B cell (primary cell): Measurements from ENCODE around the gene LRATD1. TPM values are rescaled to one million over a fixed set of nuclear protein-coding genes. Genes with fewer than 3 reads are reported as not detected.

Experiments
- ATAC-seq: fragments of 200-7000 bp; cut with Tn5 transposase; one replicate; pipeline ENCODE4 v1.10.0; 2021; ENCODE audit warnings: low read depth, mild to moderate bottlenecking, moderate number of reproducible peaks, moderate library complexity
- CTCF ChIA-PET: fragments of 350-600 bp; sonication (Branson Sonifier 250); formaldehyde crosslinking; loops from one replicate; lab custom pipeline; 2021; ENCODE audit warnings: antibody characterized with exemption, inconsistent platforms; lab: Charles Lee
- POLR2A ChIA-PET: fragments of 350-600 bp; sonication (Branson Sonifier 250); formaldehyde crosslinking; loops from one replicate; lab custom pipeline; 2021; ENCODE audit warnings: antibody characterized with exemption; lab: Charles Lee
- DNase-seq: peaks from one replicate; pipeline ENCODE4 v3.0.0; 2013
- H2AFZ ChIP-seq: 2 replicates; pipeline ENCODE4 v1.6.1; 2012; ENCODE audit warnings: mild to moderate bottlenecking, low read depth, low read length; ENCODE audit not compliant: insufficient read depth, poor library complexity, severe bottlenecking
- H3K27ac ChIP-seq, 2 donors: 1 replicate in 1 of 2; 2 replicates in 1 of 2; pipeline ENCODE4 v1.5.1; 2012 to 2013; ENCODE audit warnings: low read length in 2 of 2, mild to moderate bottlenecking in 2 of 2, moderate library complexity in 1 of 2
- H3K27me3 ChIP-seq, 4 experiments: fragments of 200-600 bp in 1 of 4; sonication (generic) in 1 of 4; replicated peaks in 1 of 4; 1 replicate in 2 of 4; 2 replicates in 2 of 4; pipeline versions ENCODE4 v1.6.1 to v1.7.0; 2013 to 2016; ENCODE audit warnings: low read length in 3 of 4, mild to moderate bottlenecking in 2 of 4, mixed read lengths in 1 of 4, moderate library complexity in 1 of 4; ENCODE audit not compliant: insufficient read depth in 4 of 4, control insufficient read depth in 3 of 4; ENCODE audit errors: control extremely low read depth in 1 of 4
- H3K36me3 ChIP-seq, 2 experiments: replicated peaks in 1 of 2; 1 replicate in 1 of 2; 2 replicates in 1 of 2; pipeline versions ENCODE4 v1.6.1 to v1.7.1; 2013; ENCODE audit warnings: low read length in 1 of 2; ENCODE audit not compliant: insufficient read depth in 2 of 2, control insufficient read depth in 1 of 2; ENCODE audit errors: control extremely low read depth in 1 of 2, extremely low read depth in 1 of 2
- H3K4me1 ChIP-seq, 2 donors: fragments of 200-600 bp in 1 of 2; sonication (generic) in 1 of 2; 1 replicate in 1 of 2; 2 replicates in 1 of 2; pipeline versions ENCODE4 v1.5.1 to v1.6.1; 2013 to 2017; ENCODE audit warnings: low read length in 2 of 2; ENCODE audit not compliant: control insufficient read depth in 2 of 2, insufficient read depth in 2 of 2
- H3K4me2 ChIP-seq: replicated peaks from 2 replicates; pipeline ENCODE3; 2012; ENCODE audit warnings: mild to moderate bottlenecking, low read depth, low read length; ENCODE audit not compliant: poor library complexity, severe bottlenecking
- H3K4me3 ChIP-seq, 5 experiments: fragments of 200-600 bp in 1 of 5; sonication (generic) in 1 of 5; 1 replicate in 3 of 5; 2 replicates in 2 of 5; pipeline versions ENCODE4 v1.5.1 to v1.7.0; 2011 to 2016; ENCODE audit warnings: low read length in 4 of 5, mild to moderate bottlenecking in 4 of 5, low read depth in 2 of 5, control low read depth in 1 of 5, moderate library complexity in 1 of 5; ENCODE audit not compliant: insufficient read depth in 1 of 5; ENCODE audit errors: control extremely low read depth in 1 of 5, extremely low read depth in 1 of 5
- H3K79me2 ChIP-seq: fragments of 200-600 bp; sonication (generic); one replicate; pipeline ENCODE4 v1.6.0; 2016; ENCODE audit warnings: low read length; ENCODE audit not compliant: control insufficient read depth, insufficient read depth
- H3K9ac ChIP-seq: fragments of 200-600 bp; sonication (generic); 2 replicates; pipeline ENCODE4 v1.6.1; 2017; ENCODE audit warnings: mild to moderate bottlenecking, low read length, moderate library complexity
- H3K9me3 ChIP-seq, 3 donors: one replicate each; pipeline versions ENCODE4 v1.6.1 to v1.7.1; 2013; ENCODE audit warnings: low read length in 2 of 3; ENCODE audit not compliant: control insufficient read depth in 2 of 3, insufficient read depth in 1 of 3; ENCODE audit errors: control extremely low read depth in 1 of 3
- H4K20me1 ChIP-seq: 2 replicates; pipeline ENCODE4 v1.6.0; 2012; ENCODE audit warnings: mild to moderate bottlenecking, low read length; ENCODE audit not compliant: insufficient read depth, control insufficient read depth, poor library complexity, severe bottlenecking
- H3K27ac Mint-ChIP-seq: one replicate; pipeline ENCODE4 v1.8.0; 2021; ENCODE audit warnings: mixed read lengths
- H3K27me3 Mint-ChIP-seq: one replicate; pipeline ENCODE4 v1.8.0; 2021; ENCODE audit warnings: mixed read lengths
- H3K4me1 Mint-ChIP-seq: one replicate; pipeline ENCODE4 v1.8.0; 2021; ENCODE audit warnings: mixed read lengths
- H3K4me3 Mint-ChIP-seq: one replicate; pipeline ENCODE4 v1.8.0; 2021; ENCODE audit warnings: mixed read lengths
- H3K9me3 Mint-ChIP-seq: one replicate; pipeline ENCODE4 v1.8.0; 2022; ENCODE audit warnings: mixed read lengths; ENCODE audit not compliant: insufficient read depth
- EZH2 ChIP-seq: IDR thresholded peaks from 2 replicates; pipeline ENCODE4 v1.6.1; 2012; ENCODE audit warnings: borderline replicate concordance, low read depth, mild to moderate bottlenecking, moderate library complexity, low read length; ENCODE audit not compliant: insufficient read depth, poor library complexity, severe bottlenecking
- WGBS: methylation state at CpG from one replicate; pipeline ENCODE4 v1.1.5; 2013; ENCODE audit warnings: missing lambda C conversion rate; ENCODE audit not compliant: insufficient coverage; 5-methylcytosine and 5-hydroxymethylcytosine counted together
- intact Hi-C: fragments of 100-400 bp; cut with micrococcal nuclease; formaldehyde crosslinking; loops from one replicate; pipeline ENCODE4 v1.10.0; 2022
- polyA plus RNA-seq: library from polyadenylated mRNA; depleted of rRNA; stranded (reverse); fragments of >200 nt; gene quantifications from 2 replicates; pipeline ENCODE4 v1.2.3, GENCODE V29; 2012
- total RNA-seq, 2 donors: library from RNA; stranded (reverse); fragments of 120-200 nt in 1 of 2; gene quantifications; 1 replicate in 1 of 2; 2 replicates in 1 of 2; pipeline versions ENCODE4 v1.2.3 to v1.2.4, GENCODE V29; 2013 to 2022
- TF ChIP-seq, protein P1 (sequence below): fragments of 200-600 bp; IDR thresholded peaks from one replicate; pipeline ENCODE4 v1.8.0; 2022; ENCODE audit warnings: antibody characterized with exemption, mild to moderate bottlenecking

LRATD1 gene
- total and polyA plus RNA-seq, 2 donors (not counting 1 experiment from before 2014, with no cell fraction given): not detected

DNA sequence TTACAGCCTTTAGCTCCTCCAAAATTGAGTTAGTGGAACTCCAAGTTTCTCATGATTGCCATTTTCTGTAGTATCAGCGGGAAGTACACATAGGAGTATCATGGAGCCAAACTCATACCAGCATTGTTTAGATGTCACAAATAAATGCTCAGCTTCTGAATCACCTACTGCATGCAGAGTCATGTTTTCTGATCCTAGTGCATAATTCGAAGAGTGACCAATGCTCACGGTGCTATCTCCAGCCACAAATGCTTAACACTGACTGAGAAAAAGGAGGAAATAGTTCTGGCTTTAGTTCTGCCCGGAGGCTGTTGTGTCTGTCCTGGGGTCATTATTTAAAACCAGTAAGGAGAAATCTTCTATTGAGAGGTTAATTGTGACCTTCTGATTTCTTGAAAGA, 45.4 kb upstream of the LRATD1 start:
- H3K4me1 Mint-ChIP-seq: no peaks in the 10 kb centered on the region
- no peak overlapping the region for H3K4me3 ChIP-seq
- H3K4me2 ChIP-seq: no peak overlapping the region
- no peak overlapping the region for H3K9ac ChIP-seq
- TF ChIP-seq, protein P1, sequence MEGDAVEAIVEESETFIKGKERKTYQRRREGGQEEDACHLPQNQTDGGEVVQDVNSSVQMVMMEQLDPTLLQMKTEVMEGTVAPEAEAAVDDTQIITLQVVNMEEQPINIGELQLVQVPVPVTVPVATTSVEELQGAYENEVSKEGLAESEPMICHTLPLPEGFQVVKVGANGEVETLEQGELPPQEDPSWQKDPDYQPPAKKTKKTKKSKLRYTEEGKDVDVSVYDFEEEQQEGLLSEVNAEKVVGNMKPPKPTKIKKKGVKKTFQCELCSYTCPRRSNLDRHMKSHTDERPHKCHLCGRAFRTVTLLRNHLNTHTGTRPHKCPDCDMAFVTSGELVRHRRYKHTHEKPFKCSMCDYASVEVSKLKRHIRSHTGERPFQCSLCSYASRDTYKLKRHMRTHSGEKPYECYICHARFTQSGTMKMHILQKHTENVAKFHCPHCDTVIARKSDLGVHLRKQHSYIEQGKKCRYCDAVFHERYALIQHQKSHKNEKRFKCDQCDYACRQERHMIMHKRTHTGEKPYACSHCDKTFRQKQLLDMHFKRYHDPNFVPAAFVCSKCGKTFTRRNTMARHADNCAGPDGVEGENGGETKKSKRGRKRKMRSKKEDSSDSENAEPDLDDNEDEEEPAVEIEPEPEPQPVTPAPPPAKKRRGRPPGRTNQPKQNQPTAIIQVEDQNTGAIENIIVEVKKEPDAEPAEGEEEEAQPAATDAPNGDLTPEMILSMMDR: no peak
- TF ChIP-seq EZH2: no peak
- 100% methylated on average over 1 of the region's 4 CpGs for WGBS
- no peak for DNase-seq
- H3K27ac ChIP-seq: no peak overlapping the region
- H3K27ac Mint-ChIP-seq: no peak overlapping the region
- no peaks in the 10 kb centered on the region for H3K79me2 ChIP-seq
- H3K36me3 ChIP-seq: no peaks in the 10 kb centered on the region
- ChIA-PET CTCF (no interaction called here), POLR2A (no interaction called here)
- no peak overlapping the region for H3K4me3 Mint-ChIP-seq
- H3K4me1 ChIP-seq: no peaks in the 10 kb centered on the region
- intact Hi-C loops: no loop called here
- H3K9me3 Mint-ChIP-seq: peaks cover 3% of the 10 kb centered on the region
- no peaks in the 10 kb centered on the region for H3K27me3 ChIP-seq
- H2AFZ ChIP-seq: no peak overlapping the region
- no peaks in the 10 kb centered on the region for H3K27me3 Mint-ChIP-seq
- H3K9me3 ChIP-seq: no peaks in the 10 kb centered on the region
- no peak for ATAC-seq
- no peaks in the 10 kb centered on the region for H4K20me1 ChIP-seq

DNA sequence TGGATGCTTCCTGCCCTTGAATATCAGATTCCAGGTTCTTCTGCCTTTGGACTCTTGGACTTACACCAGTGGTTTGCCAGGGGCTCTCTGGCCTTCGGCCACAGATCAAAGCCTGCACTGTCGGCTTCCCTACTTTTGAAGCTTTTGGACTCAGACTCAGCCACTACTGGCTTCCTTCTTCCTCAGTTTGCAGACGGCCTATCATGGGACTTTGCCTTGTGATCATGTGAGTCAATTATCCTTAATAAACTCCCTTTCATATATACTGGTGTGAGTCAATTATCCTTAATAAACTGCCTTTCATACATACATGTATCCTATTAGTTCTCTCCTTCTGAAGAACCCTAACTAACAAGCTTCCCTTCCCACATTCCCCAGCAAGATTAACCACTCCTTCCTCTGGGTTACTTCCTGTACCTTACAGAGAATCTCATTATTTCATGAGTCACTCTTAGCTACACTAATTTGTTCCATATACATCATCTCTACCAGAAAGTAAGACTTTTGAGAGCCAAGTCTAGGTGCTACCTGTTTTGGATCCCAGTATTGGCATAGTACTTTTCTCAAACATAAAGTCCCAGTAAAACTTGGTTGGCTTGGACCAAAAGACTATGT, 31.3 kb upstream of the LRATD1 start:
- TF ChIP-seq, protein P1: no peak
- no peak for TF ChIP-seq EZH2
- Histone ChIP-seq H4K20me1 (no peaks in the 10 kb centered on the region), H3K27me3 (no peaks in the 10 kb centered on the region), H3K9me3 (no peaks in the 10 kb centered on the region), H3K27ac (no peak overlapping the region), H3K9ac (no peak overlapping the region), H2AFZ (no peak overlapping the region), H3K4me2 (no peak overlapping the region), H3K79me2 (no peaks in the 10 kb centered on the region), H3K36me3 (no peaks in the 10 kb centered on the region), H3K4me1 (no peaks in the 10 kb centered on the region), H3K4me3 (no peak overlapping the region)
- ATAC-seq (no peak), DNase-seq (no peak)
- no peak overlapping the region for H3K27ac Mint-ChIP-seq
- intact Hi-C loops: no loop called here
- POLR2A ChIA-PET: no interaction called here
- H3K27me3 Mint-ChIP-seq: no peaks in the 10 kb centered on the region
- 100% methylated on average over 2 of the region's 3 CpGs for WGBS
- H3K9me3 Mint-ChIP-seq: no peaks in the 10 kb centered on the region
- CTCF ChIA-PET: no interaction called here
- no peaks in the 10 kb centered on the region for H3K4me1 Mint-ChIP-seq
- H3K4me3 Mint-ChIP-seq: no peak overlapping the region
